Type B pancreatic cell (in vitro differentiated cells): ENCODE data around the gene LGALSL. TPM values are rescaled to one million over a fixed set of nuclear protein-coding genes. Genes with fewer than 3 reads are reported as not detected.

Experiments used
- DNase-seq: peaks from one replicate; pipeline ENCODE4 v3.0.0; 2021; ENCODE audit warnings: mixed read lengths; ENCODE audit not compliant: unreplicated experiment; ENCODE audit errors: extremely low spot score
- H3K27ac Mint-ChIP-seq: 2 replicates; pipeline ENCODE4 v1.8.0; 2021; ENCODE audit warnings: mild to moderate bottlenecking, mixed read lengths
- H3K27me3 Mint-ChIP-seq: 2 replicates; pipeline ENCODE4 v1.8.0; 2021; ENCODE audit warnings: mixed read lengths
- H3K36me3 Mint-ChIP-seq: 2 replicates; pipeline ENCODE4 v1.8.0; 2021; ENCODE audit warnings: mixed read lengths
- H3K4me1 Mint-ChIP-seq: one replicate; pipeline ENCODE4 v1.8.0; 2021; ENCODE audit warnings: mixed read lengths; ENCODE audit not compliant: unreplicated experiment
- H3K4me3 Mint-ChIP-seq: 2 replicates; pipeline ENCODE4 v1.8.0; 2021; ENCODE audit warnings: mild to moderate bottlenecking, mixed read lengths
- H3K9me3 Mint-ChIP-seq: 2 replicates; pipeline ENCODE4 v1.8.0; 2021; ENCODE audit warnings: mixed read lengths
- total RNA-seq: library from RNA; stranded (reverse); gene quantifications from 2 replicates; pipeline ENCODE4 v1.2.1, GENCODE V29; 2021; ENCODE audit warnings: low replicate concordance
- TF ChIP-seq, protein P1 (sequence below): fragments of 200-600 bp; sonication (generic); conservative IDR thresholded peaks from 2 replicates; pipeline ENCODE4 v1.5.0; 2021; ENCODE audit warnings: antibody characterized with exemption, mild to moderate bottlenecking

LGALSL gene
- total RNA-seq, 1 donor from 2014 or later, result 19.2 TPM

DNA sequence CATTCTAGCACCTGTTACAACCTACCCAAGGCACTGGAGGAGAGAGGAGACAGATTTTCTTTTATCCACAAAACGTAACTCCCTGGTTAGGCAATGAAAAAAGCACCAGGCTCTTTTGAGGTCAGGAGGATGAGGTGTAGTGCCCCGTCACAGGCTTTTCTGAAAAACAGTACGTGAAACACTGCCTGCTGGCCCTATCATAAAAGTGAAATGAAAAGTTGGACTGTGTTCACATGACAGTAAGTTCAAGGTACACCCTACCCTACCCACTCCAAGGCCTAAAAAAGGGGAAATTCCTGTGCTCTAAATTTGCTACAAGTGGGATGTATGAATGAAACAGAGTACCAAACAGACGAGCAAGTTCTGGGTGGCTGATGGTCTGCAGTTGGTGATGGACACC lies 17.6 kb downstream of the LGALSL start:
- Mint-ChIP-seq H3K4me1 (peaks cover 7% of the 10 kb centered on the region), H3K36me3 (no peaks in the 10 kb centered on the region), H3K27ac (no peak overlapping the region), H3K4me3 (no peak overlapping the region), H3K9me3 (no peaks in the 10 kb centered on the region), H3K27me3 (peaks cover 3% of the 10 kb centered on the region)
- DNase-seq, result no peak
- TF ChIP-seq, protein P1, sequence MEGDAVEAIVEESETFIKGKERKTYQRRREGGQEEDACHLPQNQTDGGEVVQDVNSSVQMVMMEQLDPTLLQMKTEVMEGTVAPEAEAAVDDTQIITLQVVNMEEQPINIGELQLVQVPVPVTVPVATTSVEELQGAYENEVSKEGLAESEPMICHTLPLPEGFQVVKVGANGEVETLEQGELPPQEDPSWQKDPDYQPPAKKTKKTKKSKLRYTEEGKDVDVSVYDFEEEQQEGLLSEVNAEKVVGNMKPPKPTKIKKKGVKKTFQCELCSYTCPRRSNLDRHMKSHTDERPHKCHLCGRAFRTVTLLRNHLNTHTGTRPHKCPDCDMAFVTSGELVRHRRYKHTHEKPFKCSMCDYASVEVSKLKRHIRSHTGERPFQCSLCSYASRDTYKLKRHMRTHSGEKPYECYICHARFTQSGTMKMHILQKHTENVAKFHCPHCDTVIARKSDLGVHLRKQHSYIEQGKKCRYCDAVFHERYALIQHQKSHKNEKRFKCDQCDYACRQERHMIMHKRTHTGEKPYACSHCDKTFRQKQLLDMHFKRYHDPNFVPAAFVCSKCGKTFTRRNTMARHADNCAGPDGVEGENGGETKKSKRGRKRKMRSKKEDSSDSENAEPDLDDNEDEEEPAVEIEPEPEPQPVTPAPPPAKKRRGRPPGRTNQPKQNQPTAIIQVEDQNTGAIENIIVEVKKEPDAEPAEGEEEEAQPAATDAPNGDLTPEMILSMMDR, result no peak

DNA sequence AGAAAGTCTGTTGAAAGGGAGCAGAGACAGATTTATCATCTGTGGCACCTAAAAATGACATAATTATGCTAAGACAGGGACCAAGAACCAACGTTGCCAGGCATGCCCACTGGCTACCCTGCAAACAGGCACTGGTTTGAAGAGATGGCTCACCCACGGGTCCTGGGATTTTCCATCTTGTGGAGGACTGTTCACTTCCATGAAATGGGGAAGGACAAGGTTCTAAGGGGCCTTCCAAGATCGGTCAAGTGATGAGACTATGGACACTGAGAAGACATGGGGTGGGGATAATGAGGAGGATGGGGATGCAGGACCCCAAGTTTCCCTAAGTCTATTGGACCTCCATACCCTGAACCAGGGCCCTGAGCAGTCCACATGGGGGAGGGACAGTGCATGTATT lies 18.9 kb downstream of the LGALSL start:
- no peak for DNase-seq
- peaks cover 3% of the 10 kb centered on the region for H3K27me3 Mint-ChIP-seq
- no peaks in the 10 kb centered on the region for H3K36me3 Mint-ChIP-seq
- TF ChIP-seq, protein P1, result no peak
- no peaks in the 10 kb centered on the region for H3K9me3 Mint-ChIP-seq
- peaks cover 4% of the 10 kb centered on the region for H3K4me1 Mint-ChIP-seq
- no peak overlapping the region for H3K27ac Mint-ChIP-seq
- no peak overlapping the region for H3K4me3 Mint-ChIP-seq

GRCh38 chr2:64474121-64474571 lies 20.2 kb downstream of the LGALSL start:
- no peak overlapping the region for H3K27ac Mint-ChIP-seq
- no peaks in the 10 kb centered on the region for H3K36me3 Mint-ChIP-seq

DNA sequence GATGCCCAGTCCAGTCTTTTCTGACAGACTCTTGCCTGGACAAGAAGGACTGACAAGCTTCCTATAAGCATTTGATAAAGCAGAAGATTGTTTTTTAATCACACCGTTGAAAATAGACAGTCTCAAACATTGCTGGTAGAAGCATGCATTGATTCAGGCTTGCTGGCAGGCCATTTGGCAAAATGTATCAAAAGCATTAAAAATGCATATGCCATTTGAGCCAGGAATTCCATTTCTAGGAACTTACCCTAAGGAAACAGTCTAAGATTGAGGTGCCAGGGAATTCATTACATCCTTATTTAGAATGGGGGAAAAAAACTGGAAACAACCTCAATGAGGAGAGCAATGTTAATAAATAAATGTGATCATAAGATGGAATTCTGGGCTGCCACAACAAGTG lies 20.7 kb downstream of the LGALSL start:
- no peaks in the 10 kb centered on the region for H3K9me3 Mint-ChIP-seq

More at GRCh38 chr2:64474121-64474571, 20.2 kb downstream of the LGALSL start:
- Mint-ChIP-seq H3K4me1 (peaks cover 4% of the 10 kb centered on the region), H3K27me3 (peaks cover 3% of the 10 kb centered on the region), H3K9me3 (no peaks in the 10 kb centered on the region), H3K4me3 (no peak overlapping the region)
- TF ChIP-seq, protein P1, result no peak
- DNase-seq, result no peak

GRCh38 chr2:64477037-64477436 lies 23.1 kb downstream of the LGALSL start:
- TF ChIP-seq, protein P1, result no peak
- H3K27ac Mint-ChIP-seq, result no peak overlapping the region
- no peak for DNase-seq
- H3K4me3 Mint-ChIP-seq, result no peak overlapping the region
- no peaks in the 10 kb centered on the region for H3K4me1 Mint-ChIP-seq
- no peaks in the 10 kb centered on the region for H3K9me3 Mint-ChIP-seq
- no peaks in the 10 kb centered on the region for H3K36me3 Mint-ChIP-seq
- H3K27me3 Mint-ChIP-seq, result no peaks in the 10 kb centered on the region

More for the DNA sequence above, 20.7 kb downstream of the LGALSL start:
- no peak for DNase-seq
- TF ChIP-seq, protein P1, result no peak
- H3K27ac Mint-ChIP-seq, result no peak overlapping the region
- H3K4me3 Mint-ChIP-seq, result no peak overlapping the region
- H3K4me1 Mint-ChIP-seq, result peaks cover under 1% of the 10 kb centered on the region
- H3K27me3 Mint-ChIP-seq, result peaks cover under 1% of the 10 kb centered on the region
- H3K36me3 Mint-ChIP-seq, result no peaks in the 10 kb centered on the region

DNA sequence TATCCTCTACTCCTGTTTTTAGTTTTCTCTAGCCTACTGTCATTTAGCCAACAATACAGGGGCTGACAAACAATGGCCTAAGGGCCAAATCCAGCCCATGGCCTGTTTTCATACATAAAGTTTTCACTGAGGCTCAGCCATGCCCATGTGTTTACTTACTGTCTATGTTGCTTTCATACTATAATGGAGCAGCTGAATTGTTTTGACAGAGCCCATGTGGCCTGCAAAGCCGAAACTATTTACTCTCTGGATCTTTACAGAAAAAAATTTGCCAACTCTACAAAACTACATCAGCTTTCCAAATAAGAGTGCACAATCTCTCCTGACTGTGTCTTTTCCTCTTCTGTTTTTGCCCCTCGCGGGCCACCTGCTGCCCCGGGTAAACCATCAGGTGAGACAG lies 24.0 kb downstream of the LGALSL start:
- Mint-ChIP-seq H3K4me3 (no peak overlapping the region), H3K9me3 (no peaks in the 10 kb centered on the region), H3K4me1 (peaks cover 5% of the 10 kb centered on the region), H3K27ac (no peak overlapping the region), H3K27me3 (no peaks in the 10 kb centered on the region), H3K36me3 (no peaks in the 10 kb centered on the region)
- TF ChIP-seq, protein P1, result no peak
- DNase-seq, result no peak
